ENCODE data around the gene KDELR3.

DNA sequence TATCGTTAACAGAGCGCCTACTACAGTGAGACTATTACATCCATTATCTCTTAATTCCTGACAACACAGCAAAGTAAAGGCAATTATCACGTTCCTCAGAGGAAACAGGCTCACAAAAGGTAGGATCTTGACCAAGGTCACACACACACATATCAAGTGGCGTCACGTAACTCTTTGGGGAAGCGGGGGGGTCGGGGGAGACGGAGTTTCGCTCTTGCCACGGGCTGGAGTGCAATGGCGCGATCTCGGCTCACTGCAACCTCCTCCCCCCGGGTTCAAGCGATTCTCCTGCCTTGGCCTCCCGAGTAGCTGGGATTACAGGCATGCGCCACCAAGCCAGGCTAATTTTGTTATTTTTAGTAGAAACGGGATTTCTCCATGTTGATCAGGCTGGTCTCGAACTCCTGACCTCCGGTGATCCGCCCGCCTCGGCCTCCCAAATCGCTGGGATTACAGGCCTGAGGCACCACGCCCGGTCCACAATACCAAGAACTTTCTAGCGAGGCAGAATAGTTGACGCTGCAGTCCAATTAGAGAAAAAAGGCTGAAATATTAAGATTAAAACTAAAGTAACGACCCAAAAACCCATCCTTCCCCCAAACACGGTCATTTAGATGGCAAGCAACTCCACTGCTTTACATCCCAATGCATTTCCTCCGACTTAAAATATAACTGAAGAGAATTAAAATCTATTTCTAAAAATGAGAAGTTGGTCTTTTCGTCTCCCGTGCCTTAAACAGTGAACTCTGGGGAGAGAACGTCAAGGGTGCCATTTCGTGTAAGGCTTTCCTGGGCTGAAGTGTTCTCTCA is 37.0 kb downstream of the KDELR3 start:
- TF ChIP-seq NFIC (IDR thresholded peaks at IDR 0.05) (no peak), YY1 (IDR thresholded peaks at IDR 0.05; ENCODE audit: low read depth) (no peak), TAF1 (IDR thresholded peaks at IDR 0.05; ENCODE audit: low read depth) (no peak)
- TF ChIP-seq, protein P1, sequence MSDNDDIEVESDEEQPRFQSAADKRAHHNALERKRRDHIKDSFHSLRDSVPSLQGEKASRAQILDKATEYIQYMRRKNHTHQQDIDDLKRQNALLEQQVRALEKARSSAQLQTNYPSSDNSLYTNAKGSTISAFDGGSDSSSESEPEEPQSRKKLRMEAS (IDR thresholded peaks at IDR 0.05) = no peak

Measured in Ishikawa (cell line).